Stimulated activated CD4-positive, alpha-beta T cell treated with anti-CD3 and anti-CD28 coated beads, Interleukin-4, amount 100 ng/mL, for 1 hour (primary cell): ENCODE data around the gene HBS1L.

Source experiments
- DNase-seq: peaks from one replicate; pipeline ENCODE4 v3.0.0-alpha.2; 2020

Gene HBS1L

GRCh38 chr6:135030532-135031178 is 24.0 kb downstream of the HBS1L start:
- DNase-seq, result no peak

- DNase-seq, result no peak
These were observed 24.6 kb downstream of the HBS1L start for GRCh38 chr6:135030056-135030473.

- DNase-seq, result no peak
These were observed 28.8 kb downstream of the HBS1L start for GRCh38 chr6:135025775-135026174.

GRCh38 chr6:135025175-135025574 is 29.4 kb downstream of the HBS1L start:
- no peak for DNase-seq

GRCh38 chr6:135022050-135022697 is 32.4 kb downstream of the HBS1L start:
- DNase-seq, result no peak

GRCh38 chr6:135021310-135022049 is 33.1 kb downstream of the HBS1L start:
- no peak for DNase-seq

- DNase-seq, result no peak
These were observed 35.7 kb downstream of the HBS1L start for GRCh38 chr6:135018941-135019340.

GRCh38 chr6:135018052-135018451 is 36.6 kb downstream of the HBS1L start:
- DNase-seq, result no peak

- no peak for DNase-seq
These were observed 40.2 kb downstream of the HBS1L start for GRCh38 chr6:135014353-135014832.

GRCh38 chr6:135013211-135013610 is 41.4 kb downstream of the HBS1L start:
- DNase-seq, result no peak

- DNase-seq, result no peak
These were observed 41.9 kb downstream of the HBS1L start for GRCh38 chr6:135012764-135013163.

- no peak for DNase-seq
These were observed 42.3 kb downstream of the HBS1L start for GRCh38 chr6:135012349-135012748.

- no peak for DNase-seq
These were observed 45.7 kb downstream of the HBS1L start for GRCh38 chr6:135008941-135009290.

GRCh38 chr6:135008072-135008940 is 46.3 kb downstream of the HBS1L start:
- DNase-seq, result no peak

GRCh38 chr6:135006386-135006914 is 48.2 kb downstream of the HBS1L start:
- no peak for DNase-seq

- no peak for DNase-seq
These were observed 50.2 kb downstream of the HBS1L start for GRCh38 chr6:135004399-135004798.

- no peak for DNase-seq
These were observed 51.5 kb downstream of the HBS1L start for GRCh38 chr6:135002974-135003703.

GRCh38 chr6:135002229-135002844 is 52.3 kb downstream of the HBS1L start:
- DNase-seq, result no peak

- no peak for DNase-seq
These were observed 55.5 kb downstream of the HBS1L start for GRCh38 chr6:134999107-134999506.

GRCh38 chr6:134997133-134997995 is 57.3 kb downstream of the HBS1L start:
- DNase-seq, result no peak

GRCh38 chr6:134995536-134995935 is 59.1 kb downstream of the HBS1L start:
- DNase-seq, result no peak
